ENCODE results near the gene CCDC142.
A peak's percentile ranks its signal among the peaks of the same experiment; 100 is the strongest.
"Not testable (repeated sequence)": the region's sequence is repeated elsewhere in the genome, so short reads cannot be mapped to it uniquely, and the experiment has no call there.

CCDC142 gene

GRCh38 chr2:74499267-74499939 is 16.6 kb upstream of the CCDC142 start, which contains the start of gene LBX2:
Gene LBX2, minus strand, starts transcription at chr2:74499603. Its CDS starts 66 bp downstream, at chr2:74499537.
- no peak for DNase-seq

- no peak for DNase-seq
Measured at GRCh38 chr2:74498500-74499266, 15.9 kb upstream of the CCDC142 start.

DNA sequence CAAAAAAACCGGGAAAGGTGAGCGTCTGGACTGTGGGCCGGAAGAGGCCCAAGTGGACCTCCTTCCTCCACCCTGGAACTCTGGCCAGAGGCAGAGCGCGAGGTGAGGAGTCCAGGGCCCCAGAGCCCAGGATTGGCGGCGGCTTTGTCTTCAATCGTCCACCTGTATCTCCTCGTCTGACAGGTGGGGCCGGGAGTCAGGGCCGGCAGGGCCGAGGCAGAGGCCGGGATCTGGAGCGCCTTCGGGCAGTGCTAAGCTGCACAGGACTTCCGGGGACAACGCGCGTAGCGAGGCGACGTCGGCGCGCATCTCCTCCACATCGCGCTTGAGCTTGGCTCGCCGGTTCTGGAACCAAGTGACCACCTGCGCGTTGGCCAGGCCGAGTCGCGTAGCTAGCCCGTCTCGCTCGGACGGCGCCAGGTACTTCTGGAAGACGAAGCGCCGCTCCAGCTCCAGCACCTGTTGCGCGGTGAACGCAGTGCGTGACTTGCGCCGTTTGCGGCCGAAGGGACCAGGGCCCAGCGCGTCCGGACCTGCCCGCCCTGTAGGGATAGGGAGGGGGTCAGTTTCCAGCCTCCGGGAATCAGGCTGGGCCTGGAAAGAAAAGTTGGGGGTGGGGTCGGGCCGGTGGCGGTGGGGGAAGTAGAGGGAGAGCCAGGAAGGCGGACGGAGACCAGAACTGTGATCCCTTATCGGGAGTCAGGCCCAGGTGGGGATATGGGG is 15.1 kb upstream of the CCDC142 start:
- no peak for DNase-seq

GRCh38 chr2:74496997-74497776 is 14.4 kb upstream of the CCDC142 start:
- no peak for DNase-seq

DNA sequence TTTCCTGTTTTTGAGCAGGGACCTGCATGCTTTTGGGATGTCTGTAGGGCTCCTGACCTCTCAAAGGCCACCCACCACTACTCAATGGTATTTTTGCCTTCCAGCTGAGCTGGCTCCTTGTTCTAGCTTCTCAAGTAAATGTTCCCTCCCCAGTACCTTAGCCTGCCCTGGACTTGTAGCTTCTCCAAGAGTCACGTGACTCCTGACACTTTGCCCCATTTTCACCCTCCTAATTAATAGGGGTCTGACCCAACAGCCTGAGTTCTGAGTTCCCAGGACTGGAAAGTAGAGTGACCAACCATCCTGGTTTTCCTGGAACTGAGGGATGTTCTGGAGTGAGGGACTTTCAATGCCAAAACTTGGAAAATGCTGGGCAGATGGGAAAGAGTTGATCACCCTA is 12.6 kb upstream of the CCDC142 start:
- DNase-seq = no peak

GRCh38 chr2:74493546-74493945 is 10.7 kb upstream of the CCDC142 start:
- no peak for DNase-seq

GRCh38 chr2:74491648-74492544 is 9.1 kb upstream of the CCDC142 start:
- no peak for DNase-seq

- no peak for DNase-seq
Measured at GRCh38 chr2:74489906-74490305, 7.1 kb upstream of the CCDC142 start.

- DNase-seq = no peak
Measured at GRCh38 chr2:74488643-74489481, 6.1 kb upstream of the CCDC142 start.

GRCh38 chr2:74486141-74486540 is 3.3 kb upstream of the CCDC142 start:
- DNase-seq = no peak

GRCh38 chr2:74483675-74484164 is 922 bp upstream of the CCDC142 start:
- DNase-seq = not testable (repeated sequence)

- no peak for DNase-seq
Measured at GRCh38 chr2:74481961-74482800, 617 bp downstream of the CCDC142 start.

- no peak for DNase-seq
Measured at GRCh38 chr2:74481431-74481830, 1.4 kb downstream of the CCDC142 start.

DNA sequence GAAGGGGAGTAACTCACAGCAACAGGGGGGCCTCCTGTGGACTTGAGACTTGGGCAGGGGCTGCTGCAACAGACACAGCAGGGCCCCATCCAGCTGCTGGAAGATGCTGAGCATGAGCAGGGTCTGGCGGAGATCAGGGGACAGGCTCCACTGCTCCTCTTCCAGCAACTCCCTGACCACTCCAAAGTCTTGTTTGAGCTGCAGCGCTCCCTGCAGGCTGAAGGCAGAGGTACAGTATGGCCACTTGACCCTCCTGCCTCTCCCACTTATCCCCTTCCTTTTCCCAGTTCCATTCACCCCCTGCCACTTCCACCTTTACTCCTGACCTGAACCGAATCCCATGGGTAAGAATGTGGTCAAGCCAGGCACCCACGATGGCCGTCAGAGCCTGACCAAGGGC is 7.9 kb downstream of the CCDC142 start:
- no peak for DNase-seq

- no peak for DNase-seq
Measured at GRCh38 chr2:74474481-74474880, 8.3 kb downstream of the CCDC142 start.

DNA sequence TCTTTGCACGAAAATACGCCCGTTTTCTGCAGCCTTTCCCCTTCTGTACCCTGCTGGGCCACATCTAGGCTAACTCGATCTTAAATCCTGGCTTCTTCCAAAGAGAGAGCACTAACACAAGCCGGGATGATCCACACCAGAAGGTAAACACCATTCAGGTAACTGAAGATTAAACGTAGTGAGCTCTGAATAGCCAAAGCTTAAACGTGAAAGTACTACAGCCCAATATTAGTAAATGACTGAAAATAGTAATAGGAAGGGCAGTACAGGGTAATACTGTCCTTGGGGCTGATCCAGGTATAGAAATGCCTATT is 9.9 kb downstream of the CCDC142 start:
- DNase-seq = no peak

DNA sequence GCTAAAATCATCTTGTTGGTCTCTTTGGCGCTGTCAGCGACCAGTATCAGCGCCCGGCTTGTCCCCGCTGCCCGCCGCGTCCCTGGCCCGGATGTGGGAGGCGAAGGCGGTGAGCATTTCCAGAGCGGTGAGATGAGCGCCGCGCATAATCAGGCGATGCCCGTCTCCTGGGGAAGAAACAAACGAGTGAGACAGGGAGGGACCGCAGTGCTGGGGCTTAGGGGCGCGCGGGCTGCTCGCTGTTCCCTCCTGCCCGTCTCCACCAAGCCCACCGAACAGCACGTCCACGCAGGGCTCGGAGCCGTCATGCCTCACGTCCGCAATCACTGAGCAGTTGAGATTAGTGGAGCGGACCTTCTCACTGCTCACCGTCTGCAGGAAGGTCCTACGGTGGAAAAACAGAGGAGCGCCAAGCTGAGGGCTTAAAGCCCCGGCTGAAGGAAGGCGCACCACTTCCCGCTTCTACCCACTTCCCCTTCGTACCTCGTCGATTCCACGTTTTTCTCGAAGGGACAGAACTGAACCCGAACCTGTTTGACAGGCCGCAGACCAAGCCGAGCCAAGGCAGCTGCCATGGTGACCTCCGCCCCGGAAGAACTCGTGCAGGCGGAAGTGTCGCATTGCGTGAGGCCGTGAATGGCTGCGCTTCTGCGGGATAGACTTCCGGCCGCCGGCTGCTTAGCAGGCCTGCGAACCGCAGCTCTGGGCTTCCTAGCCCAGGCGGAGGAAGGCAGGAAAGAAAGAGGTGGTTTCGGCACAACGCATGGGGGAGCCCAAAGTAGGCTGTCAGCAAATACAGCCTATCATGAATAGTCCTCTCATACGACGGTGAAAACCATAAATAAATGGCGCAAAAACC is 10.5 kb downstream of the CCDC142 start, which contains the start of gene MRPL53:
MRPL53 (minus strand) TSS at position 595 of the 859 bp plus-strand sequence; CDS start at position 575, 20 bp downstream.
- DNase-seq = peak; percentile 95

GRCh38 chr2:74471332-74472065 is 11.3 kb downstream of the CCDC142 start:
- DNase-seq = no peak

Data from fibroblast of skin of right biceps (primary cell).